Measurements from ENCODE around the gene VAMP4.

GRCh38 chr1:171711643-171712042 lies 30.2 kb downstream of the VAMP4 start:
- TF ChIP-seq CTCF (IDR thresholded peaks at IDR 0.05; ENCODE audit: low read length) (no peak), EZH2phosphoT487 (IDR thresholded peaks at IDR 0.05; ENCODE audit: low read length) (no peak)

Data from MM.1S (cell line).